Measurements from ENCODE around the gene TEX51. TPM values are rescaled to one million over a fixed set of nuclear protein-coding genes. Genes with fewer than 3 reads are reported as not detected.

Gene TEX51
- polyA plus RNA-seq, 1 of the 3 experiments (the other 2 are of a cell fraction) = not detected

- no peaks in the 10 kb centered on the region for H3K36me3 ChIP-seq (replicated peaks in 1 of 2; ENCODE audit: control insufficient read depth in 1 of 2, insufficient read depth in 2 of 2, low read length in 1 of 2)
- H3K27ac ChIP-seq (ENCODE audit: low read depth in 2 of 2, low read length in 1 of 2) = no peak overlapping the region
- H3K79me2 ChIP-seq (ENCODE audit: insufficient read depth) = no peaks in the 10 kb centered on the region
- H3K4me3 ChIP-seq (ENCODE audit: low read depth in 2 of 2, low read length in 1 of 2) = no peak overlapping the region
- H4K20me1 ChIP-seq (ENCODE audit: insufficient read depth) = no peaks in the 10 kb centered on the region
- DNase-seq = no peak
- no peak overlapping the region for H2AFZ ChIP-seq (ENCODE audit: low read depth)
- no peaks in the 10 kb centered on the region for H3K27me3 ChIP-seq (ENCODE audit: insufficient read depth)
- no peaks in the 10 kb centered on the region for H3K9me2 ChIP-seq
- H3K4me1 ChIP-seq (ENCODE audit: control insufficient read depth in 1 of 2, insufficient read depth in 2 of 2, low read depth in 1 of 2, low read length in 1 of 2) = no peaks in the 10 kb centered on the region
- ChIA-PET CTCF (no interaction called here), POLR2A (no interaction called here)
- H3K9ac ChIP-seq = no peak overlapping the region
- H3F3A ChIP-seq (replicated peaks; ENCODE audit: insufficient read depth) = no peaks in the 10 kb centered on the region
- WGBS (ENCODE audit: low lambda C conversion rate) = 13% methylated on average over 1 of the region's 4 CpGs
- H3K4me2 ChIP-seq = no peak overlapping the region
- no peaks in the 10 kb centered on the region for H3K9me3 ChIP-seq
- no peak for TF ChIP-seq IRF3 (IDR thresholded peaks at IDR 0.05; ENCODE audit: low read depth, low read length)
- TF ChIP-seq MEF2A (IDR thresholded peaks at IDR 0.05; ENCODE audit: borderline replicate concordance, low read depth) = no peak
- TF ChIP-seq USF2 (IDR thresholded peaks at IDR 0.05; ENCODE audit: borderline replicate concordance, low read depth, low read length) = no peak
- no peak for TF ChIP-seq FOXJ3 (CRISPR knock-in tag; IDR thresholded peaks at IDR 0.05)
- TF ChIP-seq MAX (IDR thresholded peaks at IDR 0.05; ENCODE audit: low read depth) = no peak
These were observed 32.2 kb upstream of the TEX51 start for GRCh38 chr2:126866451-126866850.

- WGBS (ENCODE audit: low lambda C conversion rate) = 35% methylated on average over 3 of the region's 3 CpGs
- POLR2A ChIA-PET = no interaction called here
These were observed 23.7 kb upstream of the TEX51 start for GRCh38 chr2:126874961-126875360.

GRCh38 chr2:126876631-126877030 is 22.1 kb upstream of the TEX51 start:
- no peaks in the 10 kb centered on the region for H3K36me3 ChIP-seq (replicated peaks in 1 of 2; ENCODE audit: control insufficient read depth in 1 of 2, insufficient read depth in 2 of 2, low read length in 1 of 2)
- DNase-seq = no peak
- no peaks in the 10 kb centered on the region for H3K9me3 ChIP-seq
- no peaks in the 10 kb centered on the region for H3K4me1 ChIP-seq (ENCODE audit: control insufficient read depth in 1 of 2, insufficient read depth in 2 of 2, low read depth in 1 of 2, low read length in 1 of 2)
- no peaks in the 10 kb centered on the region for H3K27me3 ChIP-seq (ENCODE audit: insufficient read depth)
- POLR2A ChIA-PET = no interaction called here
- H3K4me3 ChIP-seq (ENCODE audit: low read depth in 2 of 2, low read length in 1 of 2) = no peak overlapping the region
- no peaks in the 10 kb centered on the region for H4K20me1 ChIP-seq (ENCODE audit: insufficient read depth)
- H3K9ac ChIP-seq = no peak overlapping the region
- CTCF ChIA-PET = interaction anchor here (0.6 kb wide), 1 partner anchor 174 kb away, joined by 3 read pairs; no protein-coding TSS in a partner anchor
- H3K27ac ChIP-seq (ENCODE audit: low read depth in 2 of 2, low read length in 1 of 2) = no peak overlapping the region
- no peaks in the 10 kb centered on the region for H3F3A ChIP-seq (replicated peaks; ENCODE audit: insufficient read depth)
- no peaks in the 10 kb centered on the region for H3K9me2 ChIP-seq
- no peak overlapping the region for H3K4me2 ChIP-seq
- H2AFZ ChIP-seq (ENCODE audit: low read depth) = no peak overlapping the region
- 6% methylated on average over 3 of the region's 4 CpGs for WGBS (ENCODE audit: low lambda C conversion rate)
- no peaks in the 10 kb centered on the region for H3K79me2 ChIP-seq (ENCODE audit: insufficient read depth)
- TF ChIP-seq SIN3A (IDR thresholded peaks at IDR 0.05; ENCODE audit: borderline replicate concordance, low read depth, low read length) = no peak
- no peak for TF ChIP-seq CTCF (IDR thresholded peaks at IDR 0.05)
- no peak for TF ChIP-seq GABPA (IDR thresholded peaks at IDR 0.05; ENCODE audit: low read depth)
- no peak for TF ChIP-seq TEAD4 (IDR thresholded peaks at IDR 0.05; ENCODE audit: borderline replicate concordance, insufficient read depth)
- no peak for TF ChIP-seq FOXM1 (IDR thresholded peaks at IDR 0.05; ENCODE audit: low read depth)
- TF ChIP-seq EZH2phosphoT487 (IDR thresholded peaks at IDR 0.05; ENCODE audit: borderline replicate concordance, low read depth) = no peak
- TF ChIP-seq POLR2AphosphoS5 (IDR thresholded peaks at IDR 0.05; ENCODE audit: low read depth, low read length) = no peak
- TF ChIP-seq ELF1 (IDR thresholded peaks at IDR 0.05) = no peak
- no peak for TF ChIP-seq ZBTB33 (IDR thresholded peaks at IDR 0.05; ENCODE audit: borderline replicate concordance, low read depth)

More at GRCh38 chr2:126874961-126875360, 23.7 kb upstream of the TEX51 start:
- no peak overlapping the region for H3K9ac ChIP-seq
- no peaks in the 10 kb centered on the region for H4K20me1 ChIP-seq (ENCODE audit: insufficient read depth)
- no peaks in the 10 kb centered on the region for H3K36me3 ChIP-seq (replicated peaks in 1 of 2; ENCODE audit: control insufficient read depth in 1 of 2, insufficient read depth in 2 of 2, low read length in 1 of 2)
- H2AFZ ChIP-seq (ENCODE audit: low read depth) = no peak overlapping the region
- no peaks in the 10 kb centered on the region for H3K4me1 ChIP-seq (ENCODE audit: control insufficient read depth in 1 of 2, insufficient read depth in 2 of 2, low read depth in 1 of 2, low read length in 1 of 2)
- no peak overlapping the region for H3K27ac ChIP-seq (ENCODE audit: low read depth in 2 of 2, low read length in 1 of 2)
- no peaks in the 10 kb centered on the region for H3F3A ChIP-seq (replicated peaks; ENCODE audit: insufficient read depth)
- no peaks in the 10 kb centered on the region for H3K79me2 ChIP-seq (ENCODE audit: insufficient read depth)
- CTCF ChIA-PET = no interaction called here
- H3K4me2 ChIP-seq = no peak overlapping the region
- DNase-seq = no peak
- H3K9me3 ChIP-seq = no peaks in the 10 kb centered on the region
- no peak overlapping the region for H3K4me3 ChIP-seq (ENCODE audit: low read depth in 2 of 2, low read length in 1 of 2)
- TF ChIP-seq MAX (IDR thresholded peaks at IDR 0.05; ENCODE audit: low read depth) (no peak), RXRA (IDR thresholded peaks at IDR 0.05; ENCODE audit: borderline replicate concordance, low read depth) (no peak), RCOR1 (IDR thresholded peaks at IDR 0.05; ENCODE audit: low read length) (no peak), GATA2 (CRISPR knock-in tag; IDR thresholded peaks at IDR 0.05) (no peak), JUND (IDR thresholded peaks at IDR 0.05) (no peak)
- no peaks in the 10 kb centered on the region for H3K9me2 ChIP-seq
- no peaks in the 10 kb centered on the region for H3K27me3 ChIP-seq (ENCODE audit: insufficient read depth)

Measured in SK-N-SH (cell line).